CD4-positive, alpha-beta T cell treated with Interferon alpha-2 for 1 hour (primary cell): Measurements from ENCODE around the gene TMEM236.

ENCODE experiments used
- DNase-seq, 2 donors: peaks; one replicate each; pipeline ENCODE4 v3.0.0-alpha.2; 2020 to 2022

Gene TMEM236

DNA sequence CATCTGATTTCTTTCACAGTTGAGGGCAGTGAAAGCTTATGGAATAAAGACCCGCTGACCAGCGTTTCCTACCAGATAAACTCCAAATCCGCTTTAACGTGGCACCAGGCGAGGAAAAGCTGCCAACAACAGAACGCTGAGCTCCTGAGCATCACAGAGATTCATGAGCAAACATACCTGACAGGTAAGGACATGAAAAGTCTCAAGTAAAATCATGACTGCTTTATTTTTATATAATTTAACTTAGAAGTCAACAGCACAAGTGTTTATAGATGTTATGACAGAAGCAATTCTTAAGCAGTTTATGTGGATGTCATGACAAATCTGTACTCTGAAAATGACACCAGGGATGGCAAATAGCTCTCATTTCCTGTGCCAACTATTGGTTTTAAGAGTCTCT is 81.7 kb downstream of the TMEM236 start:
- DNase-seq: no peak

DNA sequence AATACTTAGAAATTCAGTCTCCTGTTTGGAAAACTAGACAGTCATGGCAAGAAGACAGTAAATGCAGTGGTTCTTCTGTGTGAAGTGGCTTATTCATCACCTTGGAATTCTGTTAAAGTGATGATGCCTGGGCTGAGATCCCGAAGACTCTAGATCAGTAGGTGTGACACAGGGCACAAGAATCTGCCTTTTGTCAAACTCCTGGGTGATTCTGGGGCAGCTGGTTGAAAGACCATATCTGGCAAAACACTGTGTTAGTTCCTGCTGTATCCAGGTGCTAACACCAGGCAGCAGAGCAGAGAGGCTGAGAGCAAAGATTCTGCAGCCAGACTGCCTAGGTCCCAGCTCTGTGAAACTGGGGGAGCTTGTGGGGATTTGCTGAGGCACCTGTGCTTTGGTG is 83.7 kb downstream of the TMEM236 start:
- DNase-seq: no peak

DNA sequence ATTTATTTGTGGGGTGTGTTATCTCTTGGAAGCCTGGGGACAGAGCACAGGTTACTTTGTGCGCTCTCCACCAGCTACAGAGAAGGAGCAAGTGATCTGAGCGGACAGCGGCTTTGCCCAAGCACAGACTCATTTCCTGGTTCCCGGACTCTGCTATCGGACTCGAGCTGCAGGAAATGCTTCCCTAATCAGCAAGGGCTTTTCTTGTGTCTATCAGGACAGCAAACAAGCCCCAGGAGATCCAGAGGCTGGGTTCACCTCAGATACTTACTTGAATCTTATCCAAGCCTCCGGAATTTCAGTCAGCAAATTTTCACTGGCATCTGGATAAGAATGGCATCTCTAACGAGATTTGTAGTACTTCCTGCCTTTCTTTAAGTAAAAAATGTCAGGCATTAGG is 84.9 kb downstream of the TMEM236 start:
- DNase-seq: no peak

DNA sequence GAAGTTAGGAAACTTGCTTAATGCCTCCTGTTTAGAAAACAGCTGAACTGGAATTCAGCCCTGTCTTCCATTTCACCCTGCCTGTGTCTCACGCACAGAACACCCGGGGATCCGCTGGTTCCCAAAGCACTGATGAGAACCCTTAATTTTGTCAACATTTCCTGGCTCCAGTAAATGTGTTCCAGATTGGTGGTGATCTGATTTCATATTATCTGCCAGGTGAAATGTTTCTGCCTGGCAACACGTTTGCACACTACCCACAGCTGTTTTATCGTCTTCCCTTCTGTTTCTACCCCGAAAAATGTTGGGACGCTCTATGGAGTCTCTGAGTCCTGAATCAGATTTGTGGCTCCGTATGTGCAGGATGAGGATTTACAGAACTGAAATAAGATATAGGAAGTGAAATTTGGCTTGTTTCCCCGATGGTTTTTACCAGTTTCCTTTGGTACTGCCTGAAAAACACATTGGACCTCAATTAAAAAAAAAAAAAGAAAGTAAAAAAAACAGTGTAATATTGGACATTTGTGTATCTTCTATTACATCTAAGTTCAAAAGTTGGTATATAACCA is 86.2 kb downstream of the TMEM236 start:
- no peak for DNase-seq

DNA sequence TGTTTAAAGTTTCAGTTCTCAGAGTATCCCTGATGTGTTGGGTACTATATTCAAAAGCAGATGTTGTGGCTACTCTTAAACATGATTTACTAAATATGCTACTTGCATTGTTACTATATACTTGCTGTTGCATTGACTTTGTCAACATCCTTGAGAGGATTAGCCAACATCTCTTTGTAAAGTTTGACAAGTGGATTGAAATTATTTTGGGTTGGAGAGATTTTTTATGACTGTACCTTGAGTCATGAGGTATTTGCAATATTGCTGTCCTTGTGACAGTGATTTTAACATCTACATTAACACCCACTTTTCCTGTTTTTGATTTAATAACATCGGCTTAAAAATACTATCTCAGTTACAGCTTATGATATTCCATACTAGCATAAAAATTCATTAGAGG is 89.0 kb downstream of the TMEM236 start:
- no peak for DNase-seq

DNA sequence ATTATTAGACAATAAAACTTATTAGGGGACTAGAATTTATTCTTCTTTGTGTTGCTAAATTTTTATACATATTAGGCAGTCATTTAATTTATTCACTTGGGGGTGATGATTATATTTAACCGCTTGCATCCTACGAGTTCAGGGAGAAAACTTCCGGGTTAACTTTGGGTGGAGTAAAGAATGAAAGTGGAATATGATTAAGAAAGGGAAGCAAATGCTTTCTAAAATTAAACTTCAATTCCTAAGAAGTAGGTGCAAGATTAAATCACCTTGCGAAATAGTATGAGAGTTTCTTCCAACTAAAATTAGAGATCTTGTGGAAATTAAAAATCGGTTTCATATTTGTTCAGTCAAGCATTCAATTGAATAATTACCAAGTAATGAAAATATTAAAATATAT is 90.6 kb downstream of the TMEM236 start:
- no peak for DNase-seq

DNA sequence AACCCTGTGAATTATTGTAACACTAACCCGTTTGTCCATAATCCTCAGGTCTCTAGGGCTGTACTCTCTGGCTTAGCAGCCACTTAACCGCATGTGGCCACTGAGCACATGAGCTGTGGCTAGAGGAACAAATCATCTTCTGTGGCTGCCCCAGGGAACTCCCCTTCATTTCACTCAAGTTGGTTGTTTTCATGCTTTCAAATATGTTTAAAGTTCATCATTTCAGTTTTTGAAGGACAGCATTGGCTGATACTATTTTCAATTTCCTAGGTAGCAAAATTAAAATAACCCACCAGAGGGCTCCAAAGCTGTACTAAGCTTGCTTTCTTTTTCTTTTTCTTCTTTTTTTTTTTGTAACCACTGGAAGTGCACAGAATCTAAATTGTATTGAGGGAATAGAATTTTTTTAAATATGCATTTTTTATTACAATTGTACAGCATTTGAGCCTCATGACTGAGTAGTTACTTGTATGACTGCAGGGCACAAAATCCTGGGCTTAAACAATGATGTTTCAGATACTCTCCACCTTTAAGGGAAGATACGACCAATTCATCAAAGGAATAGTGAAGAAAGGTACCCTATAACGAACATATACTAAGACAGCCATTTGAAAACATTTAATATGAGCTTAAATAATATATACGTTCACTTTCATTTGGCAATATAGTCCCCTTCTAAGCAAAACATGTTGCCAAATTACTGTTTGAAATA is 95.7 kb downstream of the TMEM236 start:
- DNase-seq: peak in 1 of 2 donors; percentile 19

DNA sequence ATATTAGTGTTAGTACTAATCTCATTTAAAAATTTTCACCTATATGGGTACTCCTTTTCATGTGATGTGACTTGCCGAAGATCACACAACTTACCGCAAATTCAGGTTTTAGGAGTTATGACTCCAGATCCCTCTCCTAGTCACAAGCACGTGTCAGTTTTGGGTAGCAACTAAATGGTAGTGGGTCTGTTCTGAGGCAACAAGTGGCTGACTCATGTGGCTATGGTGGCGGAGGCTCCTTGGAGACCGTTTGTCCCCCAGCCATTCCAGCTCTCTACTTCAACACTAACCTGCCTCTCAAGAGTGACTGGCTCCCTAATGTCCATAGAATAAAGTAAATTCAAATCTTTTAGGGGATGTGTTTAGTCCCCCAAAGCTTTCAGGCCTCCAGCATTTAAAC is 96.6 kb downstream of the TMEM236 start:
- no peak for DNase-seq
